Stimulated activated CD4-positive, alpha-beta T cell treated with anti-CD3 and anti-CD28 coated beads, Interleukin-1b, Interleukin-23, amount 100 ng/mL, for 24 hours (primary cell): ENCODE results near the gene MXI1.

ENCODE experiments used
- DNase-seq, 4 experiments: peaks; one replicate each; pipeline ENCODE4 v3.0.0-alpha.2; 2020; ENCODE audit warnings: low read depth in 4 of 4, low spot score in 1 of 4

MXI1 gene

DNA sequence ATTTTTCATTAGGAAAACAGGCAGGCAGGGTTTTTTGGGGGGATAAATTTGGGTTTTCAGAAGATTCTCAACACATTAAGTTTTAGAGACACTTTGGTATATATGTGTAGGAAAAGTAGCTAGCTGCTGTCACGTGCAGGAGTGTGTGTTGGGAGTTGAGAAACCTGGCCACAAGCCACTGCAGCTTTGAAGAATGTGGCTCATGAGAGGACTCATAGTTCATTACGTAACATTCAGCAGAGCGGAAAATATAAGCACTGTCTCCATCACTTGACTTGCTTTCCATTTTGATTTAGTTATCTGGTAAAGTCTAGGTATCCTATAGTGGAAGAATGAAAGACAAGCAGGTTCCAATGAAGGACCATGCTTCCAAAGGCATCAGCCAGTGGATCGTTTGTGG, 66.1 kb downstream of the MXI1 start:
- DNase-seq = no peak

DNA sequence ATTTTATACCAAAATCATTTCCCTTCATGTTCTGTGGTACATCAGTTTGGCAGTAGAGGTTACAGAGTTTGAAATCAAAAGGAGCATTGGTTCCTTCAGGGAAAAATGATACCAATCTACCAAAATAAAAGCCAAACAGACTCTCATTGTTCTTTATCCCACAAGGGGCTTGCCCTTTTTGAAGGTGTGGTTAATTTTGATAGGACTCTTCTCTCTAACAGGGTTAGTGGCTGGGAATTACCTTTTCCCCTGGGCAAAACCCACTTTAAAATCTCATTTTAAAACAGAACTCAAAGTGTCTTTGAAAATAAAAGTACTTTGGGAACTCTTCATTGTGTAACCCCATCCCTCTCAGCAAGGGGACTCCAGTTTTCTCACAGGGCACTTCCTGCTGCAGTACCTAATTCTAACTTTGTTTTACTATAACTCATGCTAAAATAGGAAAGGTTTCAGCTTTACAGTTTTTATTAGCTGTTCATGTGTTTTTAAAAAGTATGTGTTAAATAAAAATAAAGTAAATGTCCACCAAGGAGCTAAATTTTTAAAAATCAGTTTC, 66.7 kb downstream of the MXI1 start:
- DNase-seq = no peak

DNA sequence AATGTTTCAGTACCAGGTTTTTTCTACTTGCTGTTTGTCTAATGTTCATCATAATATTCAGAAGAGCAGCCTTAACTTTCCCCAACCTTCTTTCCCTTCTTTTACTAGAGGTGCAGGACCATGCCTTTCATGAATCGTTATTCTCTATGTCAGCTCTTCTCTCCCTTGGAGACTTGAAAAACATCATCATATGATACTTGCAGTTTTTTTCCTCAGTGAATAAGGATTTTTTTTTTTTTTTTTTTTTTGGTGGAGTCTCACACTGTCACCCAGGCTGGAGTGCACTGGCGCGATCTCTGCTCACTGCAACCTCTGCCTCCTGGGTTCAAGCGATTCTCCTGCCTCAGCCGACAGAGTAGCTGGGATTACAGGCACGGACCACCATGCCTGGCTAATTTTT, 67.2 kb downstream of the MXI1 start:
- no peak for DNase-seq

- no peak for DNase-seq
Observed at GRCh38 chr10:110275128-110275729, 67.8 kb downstream of the MXI1 start.

DNA sequence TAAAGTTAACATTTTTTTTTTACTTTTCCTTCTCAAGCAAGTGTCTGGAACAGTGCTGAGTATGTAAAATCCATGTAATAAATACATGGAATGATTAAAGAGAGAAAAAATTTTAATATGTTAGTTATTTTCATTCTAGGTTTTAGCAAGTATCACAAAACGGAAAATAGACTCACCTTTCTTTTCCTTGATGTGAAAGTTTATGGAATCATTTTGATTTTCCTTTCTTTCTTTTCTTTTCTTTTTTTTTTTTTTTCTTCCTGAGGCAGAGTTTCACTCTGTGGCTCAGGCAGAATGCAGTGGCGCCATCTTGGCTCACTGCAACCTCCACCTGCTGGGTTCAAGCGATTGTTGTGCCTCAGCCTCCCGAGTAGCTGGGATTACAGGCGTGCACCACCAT, 69.2 kb downstream of the MXI1 start:
- no peak for DNase-seq

GRCh38 chr10:110277591-110277990, 70.2 kb downstream of the MXI1 start:
- DNase-seq = no peak

- DNase-seq = no peak
Observed at GRCh38 chr10:110278562-110279406, 71.4 kb downstream of the MXI1 start.

GRCh38 chr10:110279407-110279986, 72.1 kb downstream of the MXI1 start:
- peak in 1 of 4 experiments; percentile 7 for DNase-seq

- no peak for DNase-seq
Observed at GRCh38 chr10:110284262-110284661, 76.9 kb downstream of the MXI1 start.

DNA sequence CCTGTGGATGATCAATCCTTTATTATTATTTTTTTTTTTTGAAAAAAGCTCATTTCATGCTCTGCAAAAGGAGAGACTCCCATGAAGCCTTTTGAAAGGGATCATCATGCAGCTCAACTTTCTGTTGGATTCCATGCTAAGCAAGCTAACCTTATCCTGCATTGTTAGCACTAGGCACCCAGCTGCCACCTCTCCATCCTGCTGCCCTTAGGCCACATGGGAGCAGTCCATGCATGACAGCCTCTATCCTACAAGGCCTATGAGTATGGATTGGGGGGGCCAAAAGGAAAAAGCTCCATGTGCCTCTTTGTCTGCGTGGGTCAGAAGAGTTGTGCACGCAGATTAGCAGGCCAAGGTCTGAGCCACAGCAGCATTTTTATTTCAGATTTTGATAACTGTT, 78.1 kb downstream of the MXI1 start:
- no peak for DNase-seq

- no peak for DNase-seq
Observed at GRCh38 chr10:110286841-110287240, 79.4 kb downstream of the MXI1 start.

- no peak for DNase-seq
Observed at GRCh38 chr10:110296966-110297365, 89.6 kb downstream of the MXI1 start.

- DNase-seq = no peak
Observed at GRCh38 chr10:110300486-110300986, 93.1 kb downstream of the MXI1 start.

DNA sequence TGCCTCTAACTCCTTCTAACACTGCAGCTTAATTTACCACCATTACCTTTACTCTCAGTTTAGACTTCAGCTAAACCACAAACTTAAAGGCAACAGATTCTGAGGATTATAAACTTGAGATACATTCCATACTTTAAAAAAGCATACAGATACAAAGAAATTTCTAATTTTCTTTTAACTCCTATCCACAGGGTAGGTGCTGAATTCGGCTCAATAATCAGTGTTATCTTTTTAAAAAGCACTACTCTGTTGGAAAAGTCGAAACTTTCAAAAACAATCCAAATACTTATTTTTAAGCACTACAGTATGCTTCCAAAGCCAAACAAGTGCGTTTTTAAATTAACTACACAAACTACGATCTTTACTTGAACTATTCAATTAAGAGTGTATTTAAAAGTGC, 96.3 kb downstream of the MXI1 start:
- DNase-seq = no peak

GRCh38 chr10:110304394-110304779, 97.0 kb downstream of the MXI1 start:
- DNase-seq = peak in 1 of 4 experiments; percentile 15

DNA sequence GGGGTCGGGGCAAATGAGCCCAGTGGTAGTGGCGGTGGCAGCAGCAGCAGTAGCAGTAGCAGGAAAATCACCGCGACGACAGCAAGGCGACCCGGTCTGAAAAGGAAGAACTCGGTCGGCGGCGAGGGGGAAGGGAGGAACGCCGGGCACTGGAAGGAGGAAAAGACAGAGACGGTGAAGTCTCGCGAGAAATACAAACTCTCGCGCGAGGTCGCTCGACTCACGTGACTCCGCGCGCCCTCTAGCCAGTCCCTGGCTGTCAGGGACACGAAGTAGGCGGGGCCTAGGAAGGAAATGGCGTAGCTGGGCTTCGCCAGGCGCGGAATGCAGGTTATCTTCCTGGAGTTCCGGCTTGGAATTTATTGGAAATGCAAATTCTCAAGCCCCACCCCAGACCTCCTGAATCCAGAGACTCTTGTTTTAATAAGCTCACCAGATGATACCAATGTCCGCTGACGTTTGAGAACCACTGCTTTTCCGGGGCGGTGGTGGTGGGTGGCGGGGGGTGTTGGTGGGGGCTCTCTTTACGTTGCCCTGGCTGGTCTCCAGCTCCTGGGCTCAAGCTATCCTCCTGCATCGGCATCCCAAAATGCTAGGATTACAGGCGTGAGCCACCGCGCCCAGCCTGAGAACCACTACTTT, 97.5 kb downstream of the MXI1 start, which contains the start of gene SMNDC1:
SMNDC1 (minus strand) TSS at position 141 of the 642 bp plus-strand sequence. CDS start 1,333 bp downstream, outside the sequence.
- peak; percentile 90 to 97 (median 94) for DNase-seq

GRCh38 chr10:110305767-110306451, 98.5 kb downstream of the MXI1 start:
- peak in 1 of 4 experiments; percentile 38 for DNase-seq

- DNase-seq = no peak
Observed at GRCh38 chr10:110306452-110306768, 99.0 kb downstream of the MXI1 start.

- DNase-seq = no peak
Observed at GRCh38 chr10:110307805-110308204, 100.4 kb downstream of the MXI1 start.

GRCh38 chr10:110310741-110311140, 103.3 kb downstream of the MXI1 start:
- DNase-seq = no peak
